Esophagus squamous epithelium (tissue), 5 donors: ENCODE results near the gene DUSP14. TPM values are rescaled to one million over a fixed set of nuclear protein-coding genes. Genes with fewer than 3 reads are reported as not detected.
A peak's percentile ranks its signal among the peaks of the same experiment; 100 is the strongest.
"Not testable (repeated sequence)": the region's sequence is repeated elsewhere in the genome, so short reads cannot be mapped to it uniquely, and the experiment has no call there.

Source experiments
- DNase-seq: peaks from one replicate; lab custom pipeline; 2025; lab: John Stamatoyannopoulos, UW
- H3K27ac ChIP-seq, 4 donors: fragments of 200-600 bp; sonication (generic); one replicate each; pipeline ENCODE4 v1.5.1; 2016 to 2019; ENCODE audit warnings: mild to moderate bottlenecking in 1 of 4
- H3K27me3 ChIP-seq, 4 donors: fragments of 200-600 bp; sonication (generic); 1 replicate in 3 of 4; 2 replicates in 1 of 4; pipeline versions ENCODE4 v1.5.1 to v1.6.0; 2017 to 2021; ENCODE audit warnings: antibody characterized with exemption in 1 of 4
- H3K36me3 ChIP-seq, 3 donors: fragments of 200-600 bp; sonication (generic); one replicate each; pipeline ENCODE4 v1.5.1; 2016 to 2019
- H3K4me1 ChIP-seq, 3 donors: fragments of 200-600 bp; sonication (generic); one replicate each; pipeline ENCODE4 v1.5.1; 2017 to 2019
- H3K4me3 ChIP-seq, 4 donors: fragments of 200-600 bp; sonication (generic); 1 replicate in 3 of 4; 2 replicates in 1 of 4; pipeline ENCODE4 v1.5.1; 2016 to 2019; ENCODE audit warnings: mild to moderate bottlenecking in 2 of 4, moderate library complexity in 1 of 4
- H3K9me3 ChIP-seq, 3 donors: fragments of 200-600 bp; sonication (generic); one replicate each; pipeline ENCODE4 v1.5.1; 2016 to 2019
- CTCF ChIP-seq, 6 experiments: fragments of 450-650 bp in 4 of 6; fragments of 200-600 bp in 2 of 6; sonication (generic) in 2 of 6; IDR thresholded peaks; one replicate each; pipeline ENCODE4 v1.5.1; 2016 to 2019; ENCODE audit warnings: antibody characterized with exemption in 6 of 6, mild to moderate bottlenecking in 4 of 6, moderate library complexity in 4 of 6
- POLR2A ChIP-seq, 4 donors: fragments of 450-650 bp; IDR thresholded peaks; one replicate each; pipeline ENCODE4 v1.6.1; 2017; ENCODE audit warnings: antibody characterized with exemption in 4 of 4, mild to moderate bottlenecking in 4 of 4, moderate library complexity in 3 of 4
- WGBS, 2 donors: methylation state at CpG; one replicate each; pipeline ENCODE4 v1.1.5; 2018; 5-methylcytosine and 5-hydroxymethylcytosine counted together
- intact Hi-C: fragments of 100-400 bp; cut with DNase I; formaldehyde crosslinking; loops from one replicate; pipeline ENCODE4 v1.15.0; 2022
- total RNA-seq, 4 donors: library from RNA; depleted of rRNA; stranded (reverse); fragments of >200 nt; gene quantifications; one replicate each; pipeline ENCODE4 v1.1.0, GENCODE V29; 2016
- donor health status: DM: yes; HTN: yes; CAD: no.

Gene DUSP14
- total RNA-seq, 4 donors from 2014 or later = 11.4 to 28.8 (median 20.4) TPM

DNA sequence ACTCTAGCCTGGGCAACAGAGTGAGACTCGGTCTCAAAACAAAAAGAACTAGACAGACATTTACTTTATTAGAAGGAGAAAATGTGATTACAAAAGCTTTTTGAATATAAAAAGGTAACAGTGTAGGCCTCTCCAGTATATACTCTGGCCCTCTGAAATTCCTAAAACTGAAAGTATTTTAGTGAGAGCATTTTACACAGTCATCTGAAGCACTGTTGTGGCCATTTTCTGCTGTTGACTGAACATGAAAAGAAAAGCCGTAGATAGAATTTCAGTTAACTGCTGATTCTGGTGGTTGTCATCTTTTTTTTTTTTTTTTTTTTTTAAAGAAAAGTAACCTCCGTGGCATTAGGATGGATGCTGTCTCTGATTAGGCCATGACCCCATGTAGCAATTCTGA is 15.6 kb downstream of the DUSP14 start:
- no peak for TF ChIP-seq POLR2A (IDR thresholded peaks at IDR 0.05)
- no peak for TF ChIP-seq CTCF (IDR thresholded peaks at IDR 0.05)
- WGBS, 2 donors = 84 to 89% methylated on average over 3 of the region's 3 CpGs
- H3K36me3 ChIP-seq = no peaks in the 10 kb centered on the region
- H3K4me1 ChIP-seq = peaks cover 0 to 28% (median 4%) of the 10 kb centered on the region in 3 donors
- H3K27ac ChIP-seq = no peak overlapping the region
- no peak for DNase-seq
- no peaks in the 10 kb centered on the region for H3K9me3 ChIP-seq
- intact Hi-C loops = no loop called here
- H3K4me3 ChIP-seq = no peak overlapping the region
- H3K27me3 ChIP-seq = no peaks in the 10 kb centered on the region

- 39 to 78% methylated on average over 7 to 9 of the region's 10 CpGs for WGBS, 2 donors
- Histone ChIP-seq H3K9me3 (no peaks in the 10 kb centered on the region), H3K4me3 (no peak overlapping the region), H3K36me3 (peaks cover 0 to 3% (median 0%) of the 10 kb centered on the region in 3 donors), H3K4me1 (peaks cover 0 to 16% (median under 1%) of the 10 kb centered on the region in 3 donors), H3K27me3 (no peaks in the 10 kb centered on the region), H3K27ac (no peak overlapping the region)
- no peak for DNase-seq
- intact Hi-C loops = no loop called here
- TF ChIP-seq POLR2A (IDR thresholded peaks at IDR 0.05) = no peak
- peak in 5 of 6 experiments; percentile 26 to 69 (median 34) for TF ChIP-seq CTCF (IDR thresholded peaks at IDR 0.05)
Observed at GRCh38 chr17:37506678-37507077, 17.0 kb downstream of the DUSP14 start.

DNA sequence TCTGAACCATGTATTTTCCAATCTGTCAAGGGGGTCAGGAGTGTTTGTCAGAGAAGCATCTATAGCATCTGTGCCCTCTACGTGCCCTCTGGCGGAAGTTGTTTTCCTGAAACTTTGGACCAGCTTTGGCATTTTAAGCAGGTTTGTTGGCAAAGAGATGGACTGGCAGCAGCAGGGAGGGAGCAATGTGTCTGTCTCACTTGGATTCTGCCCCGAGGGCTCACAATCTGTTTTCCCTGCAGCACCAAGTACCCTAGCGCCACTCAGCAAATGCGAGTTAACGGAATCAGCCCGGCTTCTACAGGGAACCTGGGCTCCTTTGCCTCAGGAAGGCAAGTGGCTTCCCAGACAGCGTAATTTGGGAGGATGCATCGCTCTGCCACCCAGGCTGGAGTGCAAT is 17.4 kb downstream of the DUSP14 start:
- 86 to 93% methylated on average over 8 to 9 of the region's 9 CpGs for WGBS, 2 donors
- intact Hi-C loops = no loop called here
- TF ChIP-seq CTCF (IDR thresholded peaks at IDR 0.05) (no peak), POLR2A (IDR thresholded peaks at IDR 0.05) (no peak)
- DNase-seq = no peak
- Histone ChIP-seq H3K4me3 (no peak overlapping the region), H3K27ac (no peak overlapping the region), H3K27me3 (no peaks in the 10 kb centered on the region), H3K9me3 (no peaks in the 10 kb centered on the region), H3K4me1 (peaks cover 0 to 11% (median 0%) of the 10 kb centered on the region in 3 donors), H3K36me3 (peaks cover 0 to 5% (median under 1%) of the 10 kb centered on the region in 3 donors)

DNA sequence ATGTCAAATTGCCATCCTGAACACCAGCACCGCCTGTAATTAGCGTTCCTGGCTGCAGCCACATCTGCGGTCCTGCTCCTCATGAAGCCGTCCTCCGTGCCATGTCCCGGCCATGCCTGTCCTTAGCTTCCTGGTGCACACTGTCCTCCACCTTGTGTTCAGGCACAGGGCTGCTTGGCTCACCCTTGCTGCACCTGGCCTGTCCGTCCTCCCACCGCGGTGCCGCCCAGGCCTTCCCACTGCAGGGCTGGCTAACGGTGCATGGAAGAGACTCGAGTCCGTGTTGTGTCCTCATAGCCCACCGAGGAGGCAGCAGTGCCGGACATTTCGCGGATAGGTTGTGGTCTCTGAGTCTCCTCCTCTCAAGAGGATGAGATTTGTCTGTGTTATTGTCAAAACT is 20.4 kb downstream of the DUSP14 start:
- Histone ChIP-seq H3K27me3 (no peaks in the 10 kb centered on the region), H3K4me3 (no peak overlapping the region), H3K27ac (no peak overlapping the region), H3K9me3 (no peaks in the 10 kb centered on the region), H3K4me1 (peaks cover 0 to 10% (median 0%) of the 10 kb centered on the region in 3 donors), H3K36me3 (peaks cover 0 to 34% (median 14%) of the 10 kb centered on the region in 3 donors)
- 84 to 91% methylated on average over 10 to 14 of the region's 17 CpGs for WGBS, 2 donors
- TF ChIP-seq CTCF (IDR thresholded peaks at IDR 0.05) (no peak), POLR2A (IDR thresholded peaks at IDR 0.05) (no peak)
- intact Hi-C loops = no loop called here
- DNase-seq = no peak

DNA sequence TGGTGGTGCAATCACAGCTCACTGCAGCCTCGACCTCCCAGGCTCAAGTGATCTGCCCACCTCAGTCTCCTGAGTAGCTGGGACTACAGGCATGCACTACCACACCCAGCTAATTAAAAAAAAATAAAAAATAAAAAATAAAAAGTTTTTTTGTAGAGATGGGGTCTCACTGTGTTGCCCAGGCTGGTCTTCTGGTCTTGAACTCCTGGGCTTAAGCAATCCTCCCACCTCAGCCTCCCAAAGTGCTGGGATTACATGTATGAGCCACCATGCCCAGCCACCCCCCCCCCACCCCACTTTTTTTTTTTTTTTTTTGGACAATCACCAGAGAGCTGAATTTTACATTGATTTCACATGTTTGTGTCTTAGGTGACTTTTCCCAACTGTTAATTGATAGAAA is 22.0 kb downstream of the DUSP14 start:
- H3K4me3 ChIP-seq, H3K4me1 ChIP-seq, intact Hi-C loops, H3K27me3 ChIP-seq, DNase-seq, H3K27ac ChIP-seq, H3K9me3 ChIP-seq: not testable (repeated sequence)
- peaks cover 0 to 49% (median 14%) of the 10 kb centered on the region in 3 donors for H3K36me3 ChIP-seq
- WGBS, 2 donors = 83% methylated on average over 1 of the region's 1 CpG; no CpG with 5 or more reads in 1 of the 2 donors
